ENCODE measurements around the gene RFX7.

The RFX7 gene

GRCh38 chr15:56088389-56088788 is 155.3 kb downstream of the RFX7 start:
- H3K4me3 ChIP-seq (ENCODE audit: low read length), result no peak overlapping the region
- no peak for TF ChIP-seq ZNF274 (IDR thresholded peaks at IDR 0.05; ENCODE audit: low read depth, low read length)

- no peak overlapping the region for H3K4me3 ChIP-seq (ENCODE audit: low read length)
These were observed 157.1 kb downstream of the RFX7 start for GRCh38 chr15:56086566-56086965.

GRCh38 chr15:56082263-56082761 is 161.4 kb downstream of the RFX7 start:
- no peak overlapping the region for H3K4me3 ChIP-seq (ENCODE audit: low read length)
- TF ChIP-seq ZNF274 (IDR thresholded peaks at IDR 0.05; ENCODE audit: low read depth, low read length), result no peak

More at GRCh38 chr15:56086566-56086965, 157.1 kb downstream of the RFX7 start:
- no peak for TF ChIP-seq ZNF274 (IDR thresholded peaks at IDR 0.05; ENCODE audit: low read depth, low read length)

- TF ChIP-seq ZNF274 (IDR thresholded peaks at IDR 0.05; ENCODE audit: low read depth, low read length), result no peak
- no peak overlapping the region for H3K4me3 ChIP-seq (ENCODE audit: low read length)
These were observed 166.6 kb downstream of the RFX7 start for GRCh38 chr15:56077081-56077480.

- TF ChIP-seq ZNF274 (IDR thresholded peaks at IDR 0.05; ENCODE audit: low read depth, low read length), result no peak
- H3K4me3 ChIP-seq (ENCODE audit: low read length), result no peak overlapping the region
These were observed 167.0 kb downstream of the RFX7 start for GRCh38 chr15:56076640-56077039.

- TF ChIP-seq ZNF274 (IDR thresholded peaks at IDR 0.05; ENCODE audit: low read depth, low read length), result no peak
- no peak overlapping the region for H3K4me3 ChIP-seq (ENCODE audit: low read length)
These were observed 169.0 kb downstream of the RFX7 start for GRCh38 chr15:56074481-56075265.

GRCh38 chr15:56064152-56064551 is 179.5 kb downstream of the RFX7 start:
- no peak overlapping the region for H3K4me3 ChIP-seq (ENCODE audit: low read length)
- no peak for TF ChIP-seq ZNF274 (IDR thresholded peaks at IDR 0.05; ENCODE audit: low read depth, low read length)

GRCh38 chr15:56059716-56060115 is 184.0 kb downstream of the RFX7 start:
- no peak for TF ChIP-seq ZNF274 (IDR thresholded peaks at IDR 0.05; ENCODE audit: low read depth, low read length)
- H3K4me3 ChIP-seq (ENCODE audit: low read length), result no peak overlapping the region

GRCh38 chr15:56058986-56059385 is 184.7 kb downstream of the RFX7 start:
- no peak for TF ChIP-seq ZNF274 (IDR thresholded peaks at IDR 0.05; ENCODE audit: low read depth, low read length)

GRCh38 chr15:56056626-56057025 is 187.1 kb downstream of the RFX7 start:
- H3K4me3 ChIP-seq (ENCODE audit: low read length), result no peak overlapping the region
- TF ChIP-seq ZNF274 (IDR thresholded peaks at IDR 0.05; ENCODE audit: low read depth, low read length), result no peak

More at GRCh38 chr15:56058986-56059385, 184.7 kb downstream of the RFX7 start:
- no peak overlapping the region for H3K4me3 ChIP-seq (ENCODE audit: low read length)

GRCh38 chr15:56053046-56053400 is 190.7 kb downstream of the RFX7 start:
- no peak overlapping the region for H3K4me3 ChIP-seq (ENCODE audit: low read length)
- TF ChIP-seq ZNF274 (IDR thresholded peaks at IDR 0.05; ENCODE audit: low read depth, low read length), result no peak

GRCh38 chr15:56052395-56053045 is 191.2 kb downstream of the RFX7 start:
- TF ChIP-seq ZNF274 (IDR thresholded peaks at IDR 0.05; ENCODE audit: low read depth, low read length), result no peak
- H3K4me3 ChIP-seq (ENCODE audit: low read length), result no peak overlapping the region

- H3K4me3 ChIP-seq (ENCODE audit: low read length), result no peak overlapping the region
- TF ChIP-seq ZNF274 (IDR thresholded peaks at IDR 0.05; ENCODE audit: low read depth, low read length), result no peak
These were observed 192.0 kb downstream of the RFX7 start for GRCh38 chr15:56051676-56052075.

- no peak overlapping the region for H3K4me3 ChIP-seq (ENCODE audit: low read length)
- TF ChIP-seq ZNF274 (IDR thresholded peaks at IDR 0.05; ENCODE audit: low read depth, low read length), result no peak
These were observed 194.1 kb downstream of the RFX7 start for GRCh38 chr15:56049577-56049976.

- TF ChIP-seq ZNF274 (IDR thresholded peaks at IDR 0.05; ENCODE audit: low read depth, low read length), result no peak
- no peak overlapping the region for H3K4me3 ChIP-seq (ENCODE audit: low read length)
These were observed 196.3 kb downstream of the RFX7 start for GRCh38 chr15:56047354-56047753.

Measured in GM08714 (cell line).